IMR-90 (cell line): ENCODE results near the gene TIMM10.

Experiments used
- BHLHE40 ChIP-seq: fragments of 150-350 bp; IDR thresholded peaks from 2 replicates; pipeline ENCODE4 v1.6.1; 2016; ENCODE audit warnings: mild to moderate bottlenecking, low read depth, low read length
- CTCF ChIP-seq: conservative IDR thresholded peaks from 2 replicates; pipeline ENCODE4 v1.5.1; 2012; ENCODE audit warnings: mild to moderate bottlenecking, low read depth, low read length, improper control_type of control experiment

GRCh38 chr11:57542582-57542981 lies 12.0 kb upstream of the TIMM10 start:
- TF ChIP-seq CTCF (no peak), BHLHE40 (no peak)
